Osteoblast (primary cell): ENCODE measurements around the gene FAM20C. TPM values are rescaled to one million over a fixed set of nuclear protein-coding genes. Genes with fewer than 3 reads are reported as not detected.
A peak's percentile ranks its signal among the peaks of the same experiment; 100 is the strongest.

Experiments
- DNase-seq: peaks from one replicate; pipeline ENCODE4 v3.0.0; 2011; ENCODE audit warnings: low spot score, mixed read lengths; ENCODE audit not compliant: insufficient read length; ENCODE audit errors: missing footprints
- H2AFZ ChIP-seq: 2 replicates; pipeline ENCODE4 v1.6.0; 2011; ENCODE audit warnings: mild to moderate bottlenecking, low read length
- H3K27ac ChIP-seq: 2 replicates; pipeline ENCODE4 v1.5.1; 2011; ENCODE audit warnings: mild to moderate bottlenecking, low read depth, low read length, moderate library complexity
- H3K27me3 ChIP-seq: 2 replicates; pipeline ENCODE4 v1.6.0; 2012; ENCODE audit warnings: mild to moderate bottlenecking, control low read depth, inconsistent platforms, low read length, moderate library complexity; ENCODE audit not compliant: insufficient read depth
- H3K36me3 ChIP-seq: 2 replicates; pipeline ENCODE4 v1.5.1; 2011; ENCODE audit warnings: mild to moderate bottlenecking, low read length, control low read depth, moderate library complexity; ENCODE audit not compliant: insufficient read depth
- H3K4me1 ChIP-seq: 2 replicates; pipeline ENCODE4 v1.5.1; 2011; ENCODE audit warnings: mild to moderate bottlenecking, low read length, control low read depth, moderate library complexity; ENCODE audit not compliant: insufficient read depth
- H3K4me2 ChIP-seq: 2 replicates; pipeline ENCODE4 v1.6.0; 2011; ENCODE audit warnings: mild to moderate bottlenecking, low read length; ENCODE audit not compliant: insufficient read depth
- H3K4me3 ChIP-seq: fragments of 200-600 bp; sonication (generic); 3 replicates; pipeline ENCODE4 v1.5.1; 2012; ENCODE audit warnings: mild to moderate bottlenecking, low read length, inconsistent platforms; ENCODE audit not compliant: insufficient read depth
- H3K79me2 ChIP-seq: 2 replicates; pipeline ENCODE4 v1.6.0; 2012; ENCODE audit warnings: mild to moderate bottlenecking, low read length, control low read depth, inconsistent platforms; ENCODE audit not compliant: insufficient read depth
- H3K9me3 ChIP-seq: 2 replicates; pipeline ENCODE4 v1.5.1; 2011; ENCODE audit warnings: low read depth, low read length, control low read depth
- H4K20me1 ChIP-seq: 2 replicates; pipeline ENCODE4 v1.6.0; 2012; ENCODE audit warnings: mild to moderate bottlenecking, low read length, control low read depth; ENCODE audit not compliant: insufficient read depth
- total RNA-seq: library from RNA; depleted of rRNA; stranded (reverse); fragments of >200 nt; gene quantifications from 2 replicates; pipeline ENCODE4 v1.2.3, GENCODE V29; 2012
- TF ChIP-seq, protein P1 (sequence below): IDR thresholded peaks from 2 replicates; pipeline ENCODE4 v1.5.1; 2011; ENCODE audit warnings: mild to moderate bottlenecking, low read depth, low read length, moderate library complexity; ENCODE audit errors: extremely low read depth

The FAM20C gene
- total RNA-seq, 1 donor: 46.0 TPM

DNA sequence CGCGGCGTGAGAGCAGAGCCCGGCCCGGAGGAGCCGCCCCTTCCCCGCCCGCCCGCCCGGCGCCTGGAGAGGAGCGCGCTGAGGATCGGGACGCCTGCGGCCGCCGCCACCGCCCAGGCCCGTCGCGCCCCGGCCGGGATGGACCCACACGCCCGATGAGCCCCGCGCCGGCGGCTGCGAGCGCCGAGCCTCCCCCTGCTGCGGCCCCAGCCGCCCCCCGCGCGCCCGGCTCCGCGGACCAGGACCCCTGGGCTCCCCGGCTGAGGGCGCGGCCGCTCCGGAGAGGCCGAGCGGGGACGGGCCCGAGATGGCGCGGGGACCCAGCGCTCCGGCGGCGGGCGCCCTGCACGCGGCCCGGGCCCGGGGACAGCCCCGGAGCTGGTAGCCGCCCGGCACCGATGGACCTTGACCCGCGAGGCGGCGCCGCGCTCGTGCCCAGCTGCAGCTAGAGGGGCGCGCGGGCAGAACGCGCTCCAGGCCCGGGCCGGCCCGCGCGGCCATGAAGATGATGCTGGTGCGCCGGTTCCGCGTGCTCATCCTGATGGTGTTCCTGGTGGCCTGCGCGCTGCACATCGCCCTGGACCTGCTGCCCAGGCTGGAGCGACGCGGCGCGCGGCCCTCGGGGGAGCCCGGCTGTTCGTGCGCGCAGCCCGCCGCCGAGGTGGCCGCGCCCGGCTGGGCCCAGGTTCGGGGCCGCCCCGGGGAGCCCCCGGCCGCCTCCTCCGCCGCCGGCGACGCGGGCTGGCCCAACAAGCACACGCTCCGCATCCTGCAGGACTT lies 520 bp downstream of the FAM20C start:
- Histone ChIP-seq H3K27ac (no peak overlapping the region), H3K36me3 (peaks cover 37% of the 10 kb centered on the region), H3K4me3 (peak overlapping the region; percentile 94), H3K4me1 (peaks cover 33% of the 10 kb centered on the region), H3K79me2 (peaks cover 47% of the 10 kb centered on the region), H3K4me2 (peak overlapping the region; percentile 98), H3K27me3 (no peaks in the 10 kb centered on the region), H4K20me1 (peaks cover 47% of the 10 kb centered on the region), H3K9me3 (no peaks in the 10 kb centered on the region), H2AFZ (no peak overlapping the region)
- TF ChIP-seq, protein P1, sequence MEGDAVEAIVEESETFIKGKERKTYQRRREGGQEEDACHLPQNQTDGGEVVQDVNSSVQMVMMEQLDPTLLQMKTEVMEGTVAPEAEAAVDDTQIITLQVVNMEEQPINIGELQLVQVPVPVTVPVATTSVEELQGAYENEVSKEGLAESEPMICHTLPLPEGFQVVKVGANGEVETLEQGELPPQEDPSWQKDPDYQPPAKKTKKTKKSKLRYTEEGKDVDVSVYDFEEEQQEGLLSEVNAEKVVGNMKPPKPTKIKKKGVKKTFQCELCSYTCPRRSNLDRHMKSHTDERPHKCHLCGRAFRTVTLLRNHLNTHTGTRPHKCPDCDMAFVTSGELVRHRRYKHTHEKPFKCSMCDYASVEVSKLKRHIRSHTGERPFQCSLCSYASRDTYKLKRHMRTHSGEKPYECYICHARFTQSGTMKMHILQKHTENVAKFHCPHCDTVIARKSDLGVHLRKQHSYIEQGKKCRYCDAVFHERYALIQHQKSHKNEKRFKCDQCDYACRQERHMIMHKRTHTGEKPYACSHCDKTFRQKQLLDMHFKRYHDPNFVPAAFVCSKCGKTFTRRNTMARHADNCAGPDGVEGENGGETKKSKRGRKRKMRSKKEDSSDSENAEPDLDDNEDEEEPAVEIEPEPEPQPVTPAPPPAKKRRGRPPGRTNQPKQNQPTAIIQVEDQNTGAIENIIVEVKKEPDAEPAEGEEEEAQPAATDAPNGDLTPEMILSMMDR: no peak
- peak; percentile 91 for DNase-seq

DNA sequence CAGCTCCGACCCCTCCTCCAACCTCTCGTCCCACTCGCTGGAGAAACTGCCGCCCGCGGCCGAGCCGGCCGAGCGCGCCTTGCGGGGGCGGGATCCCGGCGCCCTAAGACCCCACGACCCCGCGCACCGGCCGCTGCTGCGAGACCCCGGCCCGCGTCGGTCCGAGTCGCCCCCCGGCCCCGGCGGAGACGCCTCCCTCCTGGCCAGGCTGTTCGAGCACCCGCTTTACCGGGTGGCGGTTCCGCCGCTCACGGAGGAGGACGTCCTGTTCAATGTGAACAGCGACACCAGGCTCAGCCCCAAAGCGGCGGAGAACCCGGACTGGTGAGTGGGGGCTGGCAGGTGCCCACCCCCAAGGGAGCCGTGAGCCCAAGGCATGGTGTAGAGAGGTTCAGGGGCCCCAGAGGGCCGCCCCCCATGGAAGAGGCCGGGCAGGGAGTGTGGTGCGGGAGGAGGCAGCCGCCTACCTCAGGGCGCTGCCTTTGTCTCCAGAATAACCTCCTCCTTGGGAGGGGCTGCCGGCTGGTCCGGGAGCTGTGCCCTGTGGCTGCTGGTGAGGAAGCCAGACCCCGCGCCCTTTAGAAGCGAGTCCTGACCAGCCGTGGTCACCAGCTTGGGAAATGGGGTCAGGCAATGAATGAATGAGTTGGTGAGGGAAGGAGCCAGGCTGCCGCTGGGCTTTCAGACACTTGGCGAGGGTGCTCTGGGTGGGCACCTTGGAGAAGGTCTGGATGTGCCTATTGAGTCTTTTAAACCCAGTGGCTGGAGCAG lies 1.3 kb downstream of the FAM20C start:
- peak overlapping the region; percentile 41 for H3K27ac ChIP-seq
- peaks cover 33% of the 10 kb centered on the region for H3K4me1 ChIP-seq
- H3K27me3 ChIP-seq: no peaks in the 10 kb centered on the region
- H3K36me3 ChIP-seq: peaks cover 45% of the 10 kb centered on the region
- TF ChIP-seq, protein P1: no peak
- H3K4me3 ChIP-seq: peak overlapping the region; percentile 94
- peaks cover 54% of the 10 kb centered on the region for H3K79me2 ChIP-seq
- DNase-seq: no peak
- H4K20me1 ChIP-seq: peaks cover 55% of the 10 kb centered on the region
- peak overlapping the region; percentile 98 for H3K4me2 ChIP-seq
- no peaks in the 10 kb centered on the region for H3K9me3 ChIP-seq
- H2AFZ ChIP-seq: no peak overlapping the region

DNA sequence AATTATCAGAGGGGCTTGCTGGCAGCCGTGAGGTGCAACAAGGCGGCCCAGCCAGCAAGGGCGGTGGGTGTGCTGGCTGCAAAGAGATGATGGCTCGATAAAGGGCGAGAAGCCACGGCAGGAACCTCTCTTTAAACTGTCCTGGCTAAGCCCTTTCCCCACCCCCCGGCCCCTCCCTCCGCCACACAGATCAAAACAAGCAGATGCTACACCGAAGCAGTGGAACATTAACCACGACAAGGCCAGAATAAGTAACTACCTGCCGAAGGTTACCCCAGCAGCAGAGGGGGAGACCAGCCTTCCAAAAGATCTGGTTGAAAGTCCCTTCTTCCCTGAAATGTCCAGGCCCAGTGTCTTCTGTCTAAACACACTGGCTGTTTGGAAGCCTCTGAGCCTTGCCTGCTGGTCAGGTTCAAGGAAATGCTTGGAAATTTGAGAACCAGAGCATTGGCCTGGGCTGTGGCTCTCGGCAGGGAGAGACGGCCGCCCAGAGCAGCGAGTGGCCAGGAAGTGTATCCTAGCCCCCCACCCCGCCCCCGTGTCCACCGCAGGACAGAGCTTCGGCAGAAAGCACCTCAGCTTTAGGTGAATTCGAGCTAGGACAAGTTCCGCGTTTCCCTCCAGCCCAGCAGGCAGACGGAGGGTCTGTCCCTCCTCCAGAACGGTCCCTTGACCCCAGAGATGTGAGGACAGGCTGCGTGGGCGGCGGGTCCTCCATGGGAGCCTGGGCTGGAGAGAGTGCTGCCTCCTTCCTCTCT lies 2.1 kb downstream of the FAM20C start:
- peak; percentile 96 for DNase-seq
- H4K20me1 ChIP-seq: peaks cover 63% of the 10 kb centered on the region

More for the DNA sequence above, 2.1 kb downstream of the FAM20C start:
- H2AFZ ChIP-seq: peak overlapping the region; percentile 42
- peaks cover 52% of the 10 kb centered on the region for H3K36me3 ChIP-seq
- H3K27me3 ChIP-seq: no peaks in the 10 kb centered on the region
- H3K9me3 ChIP-seq: no peaks in the 10 kb centered on the region
- peak overlapping the region; percentile 81 for H3K27ac ChIP-seq
- peak overlapping the region; percentile 94 for H3K4me3 ChIP-seq
- H3K4me1 ChIP-seq: peaks cover 33% of the 10 kb centered on the region
- peak overlapping the region; percentile 98 for H3K4me2 ChIP-seq
- H3K79me2 ChIP-seq: peaks cover 62% of the 10 kb centered on the region
- TF ChIP-seq, protein P1: no peak
